Calu3 (cell line): ENCODE measurements around the gene CDK18. TPM values are rescaled to one million over a fixed set of nuclear protein-coding genes. Genes with fewer than 3 reads are reported as not detected.

Experiments used
- BruUV-seq: library from RNA; stranded (reverse); fragments of 400-500 nt; replicated peaks from 2 replicates; lab custom pipeline; 2021; lab: Mats Ljungman, UMichigan
- CTCF ChIA-PET: fragments of 300-600 bp; sonication (Branson Sonifier 250); formaldehyde crosslinking; loops from one replicate; lab custom pipeline; 2022; ENCODE audit warnings: antibody characterized with exemption; lab: Charles Lee
- DNase-seq: peaks from one replicate; pipeline ENCODE4 v3.0.0; 2022
- H3K27ac Mint-ChIP-seq: one replicate; pipeline ENCODE4 v1.8.0; 2022; ENCODE audit warnings: mixed read lengths; ENCODE audit not compliant: unreplicated experiment
- H3K27me3 Mint-ChIP-seq: one replicate; pipeline ENCODE4 v1.8.0; 2022; ENCODE audit warnings: mixed read lengths; ENCODE audit not compliant: unreplicated experiment
- H3K36me3 Mint-ChIP-seq: one replicate; pipeline ENCODE4 v1.8.0; 2022; ENCODE audit warnings: mild to moderate bottlenecking, moderate library complexity, mixed read lengths; ENCODE audit not compliant: insufficient read depth, unreplicated experiment
- H3K4me1 Mint-ChIP-seq: one replicate; pipeline ENCODE4 v1.8.0; 2022; ENCODE audit warnings: mild to moderate bottlenecking, low read depth, mixed read lengths; ENCODE audit not compliant: unreplicated experiment
- H3K4me3 Mint-ChIP-seq: one replicate; pipeline ENCODE4 v1.8.0; 2022; ENCODE audit warnings: mild to moderate bottlenecking, low read depth, moderate library complexity, mixed read lengths; ENCODE audit not compliant: unreplicated experiment
- H3K9me3 Mint-ChIP-seq: one replicate; pipeline ENCODE4 v1.8.0; 2022; ENCODE audit warnings: low read depth, mixed read lengths; ENCODE audit not compliant: unreplicated experiment
- CTCF ChIP-seq: fragments of 200-600 bp; IDR thresholded peaks from one replicate; pipeline ENCODE4 v1.8.0; 2022; ENCODE audit warnings: antibody characterized with exemption; ENCODE audit not compliant: unreplicated experiment
- intact Hi-C: fragments of 100-400 bp; cut with micrococcal nuclease; formaldehyde crosslinking; loops from one replicate; pipeline ENCODE4 v1.10.0; 2022; ENCODE audit not compliant: unreplicated experiment
- total RNA-seq: library from RNA; stranded (reverse); gene quantifications from 2 replicates; pipeline ENCODE4 v1.2.3, GENCODE V29; 2022

CDK18 gene
- total RNA-seq, 1 experiment from 2014 or later: 44.0 TPM

GRCh38 chr1:205580923-205581180 is 76.4 kb downstream of the CDK18 start:
- Mint-ChIP-seq H3K27me3 (peaks cover 19% of the 10 kb centered on the region), H3K9me3 (no peaks in the 10 kb centered on the region), H3K4me1 (peaks cover 29% of the 10 kb centered on the region), H3K36me3 (peaks cover 9% of the 10 kb centered on the region), H3K4me3 (no peak overlapping the region), H3K27ac (no peak overlapping the region)
- BruUV-seq: no TSS peak
- intact Hi-C loops: no loop called here
- CTCF ChIA-PET: interaction anchor here (0.7 to 1.3 kb wide), 2 partner anchors 37 to 43 kb away, joined by 3 to 4 read pairs; no protein-coding TSS in a partner anchor
- no peak for DNase-seq
- TF ChIP-seq CTCF: no peak

- CTCF ChIA-PET: interaction anchor here (0.5 to 1.3 kb wide), 4 partner anchors 10 to 73 kb away, joined by 3 to 4 read pairs (median 4); no protein-coding TSS in a partner anchor
- no peak for TF ChIP-seq CTCF
- peaks cover 19% of the 10 kb centered on the region for H3K27me3 Mint-ChIP-seq
Measured at GRCh38 chr1:205581321-205581980, 77.0 kb downstream of the CDK18 start.

GRCh38 chr1:205582046-205582445 is 77.6 kb downstream of the CDK18 start:
- Mint-ChIP-seq H3K9me3 (no peaks in the 10 kb centered on the region), H3K36me3 (peaks cover 9% of the 10 kb centered on the region), H3K27ac (no peak overlapping the region), H3K4me3 (no peak overlapping the region), H3K4me1 (peaks cover 25% of the 10 kb centered on the region), H3K27me3 (peaks cover 19% of the 10 kb centered on the region)
- DNase-seq: no peak
- TF ChIP-seq CTCF: no peak
- intact Hi-C loops: no loop called here
- CTCF ChIA-PET: interaction anchor here (1.3 kb wide), 1 partner anchor 45 kb away, joined by 4 read pairs; no protein-coding TSS in a partner anchor
- no TSS peak for BruUV-seq

More at GRCh38 chr1:205581321-205581980, 77.0 kb downstream of the CDK18 start:
- H3K36me3 Mint-ChIP-seq: peaks cover 9% of the 10 kb centered on the region
- H3K4me1 Mint-ChIP-seq: peaks cover 29% of the 10 kb centered on the region
- H3K9me3 Mint-ChIP-seq: no peaks in the 10 kb centered on the region
- no peak for DNase-seq
- no peak overlapping the region for H3K27ac Mint-ChIP-seq
- intact Hi-C loops: no loop called here
- BruUV-seq: no TSS peak
- H3K4me3 Mint-ChIP-seq: no peak overlapping the region

Other genes with a start within 250 kb of the CDK18 start
- 2.6 and 3.7 TPM in 2 replicates for gene NUAK2, start 182.9 kb upstream of the CDK18 start, total RNA-seq
- not detected in 2 replicates for gene KLHDC8A, start 147.7 kb upstream of the CDK18 start, total RNA-seq
- 15.3 and 17.2 TPM in 2 replicates for gene LEMD1, start 82.6 kb upstream of the CDK18 start, total RNA-seq
- 14.2 TPM in 2 replicates for gene BLACAT1, start 48.6 kb upstream of the CDK18 start, total RNA-seq
- 110 and 122 TPM in 2 replicates for gene ELK4, start 127.3 kb downstream of the CDK18 start, total RNA-seq
- 27.5 and 29.1 TPM in 2 replicates for gene SLC45A3, start 175.8 kb downstream of the CDK18 start, total RNA-seq
- 242 and 276 TPM in 2 replicates for gene NUCKS1, start 245.5 kb downstream of the CDK18 start, total RNA-seq